ENCODE measurements around the gene CABP2. TPM values are rescaled to one million over a fixed set of nuclear protein-coding genes. Genes with fewer than 3 reads are reported as not detected.
A peak's percentile ranks its signal among the peaks of the same experiment; 100 is the strongest.

CABP2 gene
- total RNA-seq, 4 donors from 2014 or later = not detected

DNA sequence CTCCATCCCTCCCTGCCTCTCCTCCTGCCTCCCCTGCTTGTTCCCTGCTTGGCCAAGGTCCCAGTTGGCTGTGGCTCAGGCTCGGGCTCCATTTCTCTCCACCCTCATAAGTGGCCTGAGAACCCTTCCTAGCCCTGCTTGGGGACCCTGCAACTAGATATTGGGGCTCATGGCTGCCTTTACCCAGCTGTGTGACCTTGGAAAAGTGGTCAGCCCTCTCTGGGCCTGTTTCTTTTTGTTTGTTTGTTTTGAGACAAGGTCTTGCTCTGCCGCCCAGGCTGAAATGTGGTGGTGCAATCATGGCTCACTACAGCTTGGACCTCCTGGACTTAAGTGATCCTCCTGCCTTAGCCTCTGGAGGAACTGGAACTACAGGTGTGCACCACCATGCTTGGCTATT lies 20.3 kb upstream of the CABP2 start:
- WGBS, 2 donors = 49 to 55% methylated on average over 2 of the region's 2 CpGs
- TF ChIP-seq POLR2A (IDR thresholded peaks at IDR 0.05) (no peak), EP300 (IDR thresholded peaks at IDR 0.05) (no peak)
- TF ChIP-seq, protein P1, sequence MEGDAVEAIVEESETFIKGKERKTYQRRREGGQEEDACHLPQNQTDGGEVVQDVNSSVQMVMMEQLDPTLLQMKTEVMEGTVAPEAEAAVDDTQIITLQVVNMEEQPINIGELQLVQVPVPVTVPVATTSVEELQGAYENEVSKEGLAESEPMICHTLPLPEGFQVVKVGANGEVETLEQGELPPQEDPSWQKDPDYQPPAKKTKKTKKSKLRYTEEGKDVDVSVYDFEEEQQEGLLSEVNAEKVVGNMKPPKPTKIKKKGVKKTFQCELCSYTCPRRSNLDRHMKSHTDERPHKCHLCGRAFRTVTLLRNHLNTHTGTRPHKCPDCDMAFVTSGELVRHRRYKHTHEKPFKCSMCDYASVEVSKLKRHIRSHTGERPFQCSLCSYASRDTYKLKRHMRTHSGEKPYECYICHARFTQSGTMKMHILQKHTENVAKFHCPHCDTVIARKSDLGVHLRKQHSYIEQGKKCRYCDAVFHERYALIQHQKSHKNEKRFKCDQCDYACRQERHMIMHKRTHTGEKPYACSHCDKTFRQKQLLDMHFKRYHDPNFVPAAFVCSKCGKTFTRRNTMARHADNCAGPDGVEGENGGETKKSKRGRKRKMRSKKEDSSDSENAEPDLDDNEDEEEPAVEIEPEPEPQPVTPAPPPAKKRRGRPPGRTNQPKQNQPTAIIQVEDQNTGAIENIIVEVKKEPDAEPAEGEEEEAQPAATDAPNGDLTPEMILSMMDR (IDR thresholded peaks at IDR 0.05) = no peak
- Histone ChIP-seq H3K36me3 (no peaks in the 10 kb centered on the region), H3K27ac (peak overlapping the region in 1 of 4 donors; percentile 46), H3K4me1 (peaks cover 0 to 10% (median 3%) of the 10 kb centered on the region in 4 donors), H3K4me3 (no peak overlapping the region), H3K27me3 (no peaks in the 10 kb centered on the region), H3K9me3 (no peaks in the 10 kb centered on the region)
- DNase-seq (ENCODE audit: low spot score in 2 of 2) = no peak

DNA sequence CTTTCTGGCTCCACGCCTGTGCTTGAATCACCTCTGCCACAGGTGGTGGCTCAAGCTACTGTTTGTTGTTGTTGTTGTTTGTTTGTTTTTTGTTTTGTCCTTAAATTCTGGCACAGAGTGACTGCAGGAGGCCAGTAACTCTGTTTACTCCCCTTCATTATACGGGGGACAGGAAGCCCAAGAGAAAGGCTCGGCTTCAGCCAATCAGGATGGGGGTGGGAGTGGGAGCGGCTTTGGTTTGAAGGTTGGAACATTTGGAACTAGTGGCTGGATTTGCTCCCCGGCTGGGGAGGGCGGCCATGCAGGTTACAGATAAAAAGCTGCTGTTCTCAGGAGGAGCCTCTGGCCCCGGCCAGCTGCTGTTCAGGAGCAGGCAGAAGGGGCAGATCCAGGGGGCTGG lies 19.7 kb upstream of the CABP2 start:
- no peaks in the 10 kb centered on the region for H3K27me3 ChIP-seq
- H3K4me3 ChIP-seq = no peak overlapping the region
- peaks cover 0 to 10% (median 3%) of the 10 kb centered on the region in 4 donors for H3K4me1 ChIP-seq
- DNase-seq (ENCODE audit: low spot score in 2 of 2) = no peak
- no peaks in the 10 kb centered on the region for H3K9me3 ChIP-seq
- no peaks in the 10 kb centered on the region for H3K36me3 ChIP-seq
- no peak for TF ChIP-seq POLR2A (IDR thresholded peaks at IDR 0.05)
- TF ChIP-seq, protein P1 (IDR thresholded peaks at IDR 0.05) = no peak
- no peak for TF ChIP-seq EP300 (IDR thresholded peaks at IDR 0.05)
- H3K27ac ChIP-seq = peak overlapping the region in 1 of 4 donors; percentile 27
- 51 to 60% methylated on average over 6 to 7 of the region's 7 CpGs for WGBS, 2 donors

DNA sequence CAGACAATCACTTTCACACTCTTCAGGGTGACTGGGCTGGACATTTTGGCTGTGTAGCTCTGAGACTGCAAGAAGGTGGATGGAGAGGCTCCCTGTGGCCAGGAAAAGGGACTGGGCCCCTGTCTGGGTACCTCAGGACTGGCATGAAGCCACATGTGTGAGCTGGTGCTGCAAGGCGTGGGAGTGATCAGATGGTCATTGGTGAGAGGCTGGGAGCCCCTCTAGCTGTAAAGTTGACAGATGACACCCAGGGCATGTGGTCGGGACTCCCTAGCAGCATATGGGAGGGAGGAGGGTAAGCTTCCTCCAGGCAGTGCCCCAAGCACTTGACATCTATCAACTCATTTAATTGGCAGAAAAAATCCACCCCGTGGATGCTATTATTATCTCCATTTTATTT lies 18.9 kb upstream of the CABP2 start:
- Histone ChIP-seq H3K27me3 (no peaks in the 10 kb centered on the region), H3K9me3 (no peaks in the 10 kb centered on the region), H3K4me3 (no peak overlapping the region), H3K4me1 (peaks cover 0 to 10% (median 3%) of the 10 kb centered on the region in 4 donors), H3K36me3 (no peaks in the 10 kb centered on the region), H3K27ac (no peak overlapping the region)
- TF ChIP-seq EP300 (IDR thresholded peaks at IDR 0.05) (no peak), POLR2A (IDR thresholded peaks at IDR 0.05) (no peak)
- TF ChIP-seq, protein P1 (IDR thresholded peaks at IDR 0.05) = no peak
- DNase-seq (ENCODE audit: low spot score in 2 of 2) = no peak
- WGBS, 2 donors = 61 to 69% methylated on average over 3 of the region's 3 CpGs

DNA sequence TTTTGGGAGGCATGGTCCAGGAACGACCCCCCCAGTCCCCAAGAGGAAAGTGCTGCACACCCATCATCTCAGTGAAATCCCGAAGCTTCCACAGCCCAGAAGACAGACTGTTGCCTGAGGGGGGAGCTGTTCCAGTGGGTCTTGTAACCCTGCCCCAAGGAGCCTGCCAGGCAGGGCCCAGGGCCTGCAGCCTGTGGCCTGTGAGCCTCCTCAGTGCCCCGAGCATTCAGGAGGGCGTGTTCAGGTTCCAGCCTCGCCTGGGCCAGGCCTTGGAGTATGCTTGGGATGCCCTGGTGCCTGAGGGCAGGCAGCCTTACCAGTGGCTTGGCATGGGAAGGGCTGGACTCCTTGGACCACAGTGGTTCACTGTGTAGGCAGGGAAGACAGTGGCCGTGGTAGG lies 18.0 kb upstream of the CABP2 start:
- H3K27ac ChIP-seq = no peak overlapping the region
- no peak overlapping the region for H3K4me3 ChIP-seq
- peaks cover 0 to 10% (median 3%) of the 10 kb centered on the region in 4 donors for H3K4me1 ChIP-seq
- WGBS, 2 donors = 85 to 88% methylated on average over 6 of the region's 6 CpGs
- no peaks in the 10 kb centered on the region for H3K27me3 ChIP-seq
- TF ChIP-seq, protein P1 (IDR thresholded peaks at IDR 0.05) = no peak
- no peak for TF ChIP-seq POLR2A (IDR thresholded peaks at IDR 0.05)
- TF ChIP-seq EP300 (IDR thresholded peaks at IDR 0.05) = no peak
- H3K9me3 ChIP-seq = no peaks in the 10 kb centered on the region
- H3K36me3 ChIP-seq = no peaks in the 10 kb centered on the region
- DNase-seq (ENCODE audit: low spot score in 2 of 2) = no peak

DNA sequence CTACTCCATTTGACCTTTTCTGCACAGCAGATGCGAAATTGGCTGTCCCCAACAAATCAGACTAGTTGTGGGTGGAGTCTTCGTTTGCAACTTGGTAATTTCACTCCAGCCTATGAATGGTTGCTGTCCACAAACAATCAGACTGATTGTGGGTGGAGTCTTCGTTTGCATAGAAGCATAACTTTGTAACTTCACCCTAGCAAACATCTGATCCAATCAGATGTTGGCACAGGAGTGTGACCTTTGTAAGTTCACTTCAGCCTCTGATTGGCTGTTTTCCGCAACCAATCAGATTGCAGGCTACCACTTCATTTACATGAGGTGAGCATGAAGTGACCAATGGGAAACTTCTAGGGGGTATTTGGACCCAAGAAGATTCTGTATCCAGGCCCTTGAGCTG lies 16.3 kb upstream of the CABP2 start:
- peaks cover 0 to 3% (median 0%) of the 10 kb centered on the region in 4 donors for H3K9me3 ChIP-seq
- H3K4me1 ChIP-seq = peaks cover 0 to under 1% (median 0%) of the 10 kb centered on the region in 4 donors
- no peak overlapping the region for H3K4me3 ChIP-seq
- WGBS, 2 donors = 80 to 83% methylated on average over 4 of the region's 4 CpGs
- H3K36me3 ChIP-seq = no peaks in the 10 kb centered on the region
- TF ChIP-seq POLR2A (IDR thresholded peaks at IDR 0.05) (no peak), EP300 (IDR thresholded peaks at IDR 0.05) (no peak)
- TF ChIP-seq, protein P1 (IDR thresholded peaks at IDR 0.05) = no peak
- no peak overlapping the region for H3K27ac ChIP-seq
- no peak for DNase-seq (ENCODE audit: low spot score in 2 of 2)
- no peaks in the 10 kb centered on the region for H3K27me3 ChIP-seq

Measured in tibial nerve (tissue), 4 donors.